ENCODE data around the gene MKKS. TPM values are rescaled to one million over a fixed set of nuclear protein-coding genes. Genes with fewer than 3 reads are reported as not detected.

MKKS gene
- total RNA-seq, 4 donors from 2014 or later, result 8.3 to 24.0 (median 13.8) TPM

DNA sequence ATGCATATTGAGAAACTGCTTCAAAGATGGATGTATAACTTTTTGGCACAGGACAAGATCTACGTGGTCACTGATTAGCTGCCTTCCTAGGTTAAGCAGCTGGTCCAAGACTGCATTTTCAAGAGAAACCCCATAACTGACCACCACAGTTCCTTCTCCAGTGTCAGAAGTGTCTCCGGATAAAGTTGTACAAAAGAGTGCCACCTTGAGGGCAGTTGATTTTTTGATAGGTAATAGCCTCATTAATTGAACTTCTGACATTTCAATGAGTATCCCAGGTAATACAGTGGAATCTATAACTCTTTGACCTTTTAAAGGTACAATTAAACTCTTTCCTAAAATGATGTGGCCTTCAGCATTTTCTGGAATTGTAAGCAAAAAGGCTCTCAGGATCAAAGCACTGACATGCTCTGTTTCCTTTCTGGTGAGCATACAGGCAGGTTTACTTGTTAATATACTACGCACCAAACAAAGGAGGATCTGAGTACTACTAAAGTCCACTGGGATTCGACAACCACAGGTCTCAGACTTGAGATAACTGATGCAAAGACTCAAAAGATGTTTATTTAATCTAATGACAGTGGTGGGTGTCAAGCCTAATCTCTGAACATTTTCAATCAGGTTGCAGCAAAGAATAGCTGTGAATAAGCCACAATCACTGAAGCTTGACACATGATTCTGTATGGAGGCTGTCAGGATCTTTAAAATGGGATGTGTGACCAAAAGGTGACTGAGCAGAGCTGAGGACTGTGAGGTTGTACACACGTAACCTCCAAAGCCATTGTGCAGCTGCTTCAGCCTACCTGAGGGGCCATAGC, 21.2 kb downstream of the MKKS start:
- TF ChIP-seq, protein P1, sequence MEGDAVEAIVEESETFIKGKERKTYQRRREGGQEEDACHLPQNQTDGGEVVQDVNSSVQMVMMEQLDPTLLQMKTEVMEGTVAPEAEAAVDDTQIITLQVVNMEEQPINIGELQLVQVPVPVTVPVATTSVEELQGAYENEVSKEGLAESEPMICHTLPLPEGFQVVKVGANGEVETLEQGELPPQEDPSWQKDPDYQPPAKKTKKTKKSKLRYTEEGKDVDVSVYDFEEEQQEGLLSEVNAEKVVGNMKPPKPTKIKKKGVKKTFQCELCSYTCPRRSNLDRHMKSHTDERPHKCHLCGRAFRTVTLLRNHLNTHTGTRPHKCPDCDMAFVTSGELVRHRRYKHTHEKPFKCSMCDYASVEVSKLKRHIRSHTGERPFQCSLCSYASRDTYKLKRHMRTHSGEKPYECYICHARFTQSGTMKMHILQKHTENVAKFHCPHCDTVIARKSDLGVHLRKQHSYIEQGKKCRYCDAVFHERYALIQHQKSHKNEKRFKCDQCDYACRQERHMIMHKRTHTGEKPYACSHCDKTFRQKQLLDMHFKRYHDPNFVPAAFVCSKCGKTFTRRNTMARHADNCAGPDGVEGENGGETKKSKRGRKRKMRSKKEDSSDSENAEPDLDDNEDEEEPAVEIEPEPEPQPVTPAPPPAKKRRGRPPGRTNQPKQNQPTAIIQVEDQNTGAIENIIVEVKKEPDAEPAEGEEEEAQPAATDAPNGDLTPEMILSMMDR (IDR thresholded peaks at IDR 0.05; ENCODE audit: low read depth), result no peak

DNA sequence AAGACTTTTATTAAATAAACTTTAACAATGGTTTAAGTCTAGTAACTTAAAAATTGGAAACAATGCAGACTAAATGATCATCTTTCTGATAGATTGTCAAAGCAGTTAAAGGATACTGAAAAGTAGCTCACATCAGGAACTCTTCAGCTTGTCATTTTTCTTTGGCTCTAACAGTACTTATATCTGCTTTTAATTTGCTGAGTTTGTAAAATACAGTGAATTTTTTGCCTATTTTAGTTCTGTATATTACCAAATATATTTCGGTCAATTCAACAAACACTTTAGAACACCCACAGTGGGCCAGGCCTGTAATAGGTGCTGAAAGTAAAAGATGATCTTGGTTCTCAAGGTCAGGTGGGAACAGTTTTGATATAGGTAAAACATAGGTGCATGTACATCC, 22.3 kb downstream of the MKKS start:
- TF ChIP-seq, protein P1 (IDR thresholded peaks at IDR 0.05; ENCODE audit: low read depth), result no peak

DNA sequence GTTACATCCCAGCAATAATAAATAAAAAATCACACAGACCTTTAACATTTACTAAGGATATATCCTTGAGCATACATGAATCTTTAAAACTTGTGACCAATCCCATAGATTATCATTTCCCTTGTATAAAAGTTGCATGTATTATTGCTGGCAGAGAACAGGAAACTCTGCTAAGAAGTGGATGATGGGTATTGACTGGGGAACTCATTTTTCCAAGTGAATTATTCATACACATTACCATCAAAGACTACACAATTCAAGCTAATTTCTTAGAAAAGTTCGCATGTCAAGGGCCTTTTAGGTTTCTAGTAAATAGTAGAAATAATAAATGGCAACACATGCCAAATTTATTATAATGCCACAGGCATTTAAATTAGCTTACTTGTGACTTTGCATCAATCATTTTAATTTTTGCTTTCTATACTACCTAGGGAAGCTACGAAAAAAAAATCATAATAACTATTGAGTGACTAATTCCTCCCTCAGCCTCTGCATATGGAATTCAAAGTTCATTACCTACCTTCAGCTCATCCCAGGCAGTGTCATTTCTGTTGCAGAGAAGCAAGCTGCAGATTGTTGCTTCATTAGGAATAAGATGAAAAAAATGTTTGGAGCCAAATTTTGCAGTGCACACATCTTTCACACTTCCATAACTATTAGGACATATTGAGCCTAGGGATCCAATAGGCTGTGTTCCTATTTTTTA, 25.8 kb downstream of the MKKS start:
- TF ChIP-seq, protein P1 (IDR thresholded peaks at IDR 0.05; ENCODE audit: low read depth), result no peak

DNA sequence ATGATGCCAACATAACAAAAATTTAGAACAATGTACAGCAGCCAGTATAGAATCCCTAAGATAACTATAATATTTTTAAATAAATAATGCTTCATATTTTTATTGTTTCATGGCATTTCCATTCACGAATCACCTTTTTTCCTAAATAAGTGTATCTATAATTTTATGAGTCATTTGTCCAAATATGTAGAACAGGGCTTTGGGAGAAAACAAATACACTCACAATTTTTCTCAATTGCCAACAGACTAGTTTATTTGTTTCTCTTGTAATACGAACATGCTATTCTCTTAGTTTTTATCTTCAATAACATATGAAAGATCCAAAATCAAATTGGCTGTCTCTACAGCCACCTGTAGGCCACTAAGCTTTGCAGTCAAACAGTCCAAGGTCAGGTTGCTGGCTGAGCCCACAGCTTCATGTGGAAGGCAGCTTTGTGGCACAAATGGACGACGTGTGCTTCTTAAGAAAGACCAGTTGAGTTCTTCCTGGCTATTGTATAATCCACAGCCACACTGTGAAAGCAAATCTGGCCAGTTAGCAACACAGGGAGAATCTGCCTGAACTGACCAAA, 29.0 kb downstream of the MKKS start:
- TF ChIP-seq, protein P1 (IDR thresholded peaks at IDR 0.05; ENCODE audit: low read depth), result no peak

DNA sequence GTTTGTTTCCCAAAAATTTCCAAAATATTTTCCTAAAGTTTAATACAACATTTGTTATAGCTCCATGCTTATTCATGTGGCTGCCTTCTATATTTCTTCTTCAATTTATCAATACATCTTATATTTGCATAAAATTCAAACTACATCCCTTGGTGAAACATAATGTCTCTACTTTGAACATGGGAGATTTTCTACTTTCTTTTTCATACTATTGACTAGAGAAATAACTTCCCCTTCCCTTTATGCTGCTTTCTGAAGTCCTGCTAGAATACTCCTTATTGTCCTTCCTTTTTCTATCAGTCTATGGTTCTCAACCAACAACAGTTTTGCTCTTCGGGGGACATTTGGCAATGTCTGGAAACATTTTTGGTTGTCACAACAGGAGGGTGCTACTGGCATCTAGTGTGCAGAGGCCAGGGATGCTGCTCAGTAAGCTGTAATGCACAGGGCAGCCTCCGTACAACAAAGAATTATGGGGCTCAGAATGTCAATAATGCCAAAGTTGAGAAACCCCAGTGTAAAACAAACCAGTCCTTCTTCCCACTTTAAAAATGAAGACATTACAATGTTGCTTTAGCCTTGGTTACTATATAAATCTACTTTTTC, 29.9 kb downstream of the MKKS start:
- TF ChIP-seq, protein P1 (IDR thresholded peaks at IDR 0.05; ENCODE audit: low read depth), result no peak

DNA sequence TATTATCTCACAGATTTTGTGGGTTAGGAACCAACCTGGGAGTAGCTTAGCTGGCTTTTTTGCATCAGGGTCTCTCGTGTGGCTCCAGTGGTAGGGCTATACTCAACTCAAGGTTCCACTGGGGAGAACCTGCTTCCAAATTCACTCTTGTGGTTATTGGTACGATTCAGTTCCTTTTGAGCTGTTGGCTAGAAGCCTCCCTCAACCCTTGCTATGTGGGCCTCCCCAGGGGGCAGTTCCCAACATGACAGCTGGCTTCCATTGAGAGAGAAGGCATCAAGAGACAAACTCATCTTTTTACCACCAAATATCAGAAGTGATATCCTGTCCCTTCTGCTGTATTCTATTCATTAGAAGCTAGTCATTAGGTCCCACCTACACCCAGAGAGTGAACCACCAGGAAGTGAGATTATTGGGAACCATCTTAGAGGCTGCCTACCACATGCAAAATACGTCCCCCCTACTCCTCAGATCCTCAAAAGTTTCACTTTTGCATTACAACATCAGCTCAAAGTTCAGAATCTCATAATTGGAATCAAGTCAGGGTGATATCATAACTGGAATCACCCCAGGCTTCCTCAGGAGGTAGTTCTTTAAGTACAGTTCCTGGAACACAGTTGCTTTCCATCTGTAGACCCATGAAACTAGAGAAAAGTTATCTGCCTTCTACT, 30.9 kb downstream of the MKKS start:
- TF ChIP-seq, protein P1 (IDR thresholded peaks at IDR 0.05; ENCODE audit: low read depth), result no peak

All from subcutaneous adipose tissue (tissue), 4 donors.